Ascending aorta (tissue), 2 donors: ENCODE results near the gene CCT4. TPM values are rescaled to one million over a fixed set of nuclear protein-coding genes. Genes with fewer than 3 reads are reported as not detected.
"Not testable (repeated sequence)": the region's sequence is repeated elsewhere in the genome, so short reads cannot be mapped to it uniquely, and the experiment has no call there.

ENCODE experiments used
- DNase-seq, 2 donors: peaks; one replicate each; pipeline ENCODE4 v3.0.0-alpha.2; 2019; ENCODE audit warnings: low spot score in 2 of 2
- H3K27ac ChIP-seq, 2 donors: fragments of 200-600 bp; sonication (generic); one replicate each; pipeline ENCODE4 v1.5.1; 2016 to 2017; ENCODE audit warnings: mild to moderate bottlenecking in 1 of 2
- H3K27me3 ChIP-seq: fragments of 200-600 bp; sonication (generic); one replicate; pipeline ENCODE4 v1.5.1; 2017
- H3K36me3 ChIP-seq, 2 donors: fragments of 200-600 bp; sonication (generic); one replicate each; pipeline ENCODE4 v1.5.1; 2016
- H3K4me1 ChIP-seq, 2 donors: fragments of 200-600 bp; sonication (generic); one replicate each; pipeline ENCODE4 v1.5.1; 2016 to 2017; ENCODE audit warnings: mild to moderate bottlenecking in 1 of 2
- H3K4me3 ChIP-seq, 2 donors: fragments of 200-600 bp; sonication (generic); one replicate each; pipeline ENCODE4 v1.5.1; 2016 to 2017; ENCODE audit warnings: mild to moderate bottlenecking in 1 of 2
- H3K9me3 ChIP-seq, 2 donors: fragments of 200-600 bp; sonication (generic); one replicate each; pipeline ENCODE4 v1.5.1; 2016
- intact Hi-C: fragments of 100-400 bp; cut with DNase I; formaldehyde crosslinking; loops from one replicate; pipeline ENCODE4 v1.15.1; 2023
- total RNA-seq: library from RNA; depleted of rRNA; stranded (reverse); fragments of >200 nt; gene quantifications from one replicate; pipeline ENCODE4 v1.1.0, GENCODE V29; 2016
- TF ChIP-seq, protein P1 (sequence below), 3 experiments: fragments of 200-600 bp in 2 of 3; fragments of 450-650 bp in 1 of 3; sonication (generic) in 2 of 3; IDR thresholded peaks; one replicate each; pipeline ENCODE4 v1.5.1; 2016 to 2019; ENCODE audit warnings: antibody characterized with exemption in 3 of 3, mild to moderate bottlenecking in 1 of 3, moderate library complexity in 1 of 3

The CCT4 gene
- total RNA-seq, 1 donor from 2014 or later, result 35.3 TPM

DNA sequence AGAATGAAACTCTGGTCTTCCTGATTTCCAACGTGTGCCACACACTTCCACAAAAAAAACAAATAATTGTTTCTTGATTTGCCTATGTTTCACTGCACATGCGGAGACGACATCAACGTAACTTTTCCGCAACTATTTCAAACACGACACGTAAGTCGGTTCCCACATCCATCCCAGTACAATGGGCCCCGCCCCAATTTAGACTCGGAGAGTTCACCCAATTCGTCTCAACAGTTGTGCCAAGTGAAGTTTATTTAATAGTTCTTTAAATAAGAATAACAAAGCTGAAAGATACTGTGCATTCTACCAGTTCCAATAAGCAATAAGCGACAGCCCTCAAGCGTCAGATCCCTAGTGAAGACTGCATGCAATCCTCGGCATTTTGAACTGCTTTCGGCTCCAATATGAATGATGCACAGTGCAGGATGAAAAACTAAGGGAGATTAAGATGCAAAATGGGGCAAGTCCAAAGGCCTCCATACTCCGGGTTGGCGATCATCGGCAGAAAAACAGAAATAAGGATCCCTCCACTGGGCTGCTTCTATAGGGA is 664 bp downstream of the CCT4 start:
- Histone ChIP-seq H3K27ac (peak overlapping the region; percentile 92 to 97), H3K9me3 (no peaks in the 10 kb centered on the region), H3K36me3 (peaks cover 26 to 31% of the 10 kb centered on the region in 2 donors), H3K4me3 (peak overlapping the region; percentile 76 to 99), H3K27me3 (no peaks in the 10 kb centered on the region), H3K4me1 (peaks cover 3 to 6% of the 10 kb centered on the region in 2 donors)
- TF ChIP-seq, protein P1, sequence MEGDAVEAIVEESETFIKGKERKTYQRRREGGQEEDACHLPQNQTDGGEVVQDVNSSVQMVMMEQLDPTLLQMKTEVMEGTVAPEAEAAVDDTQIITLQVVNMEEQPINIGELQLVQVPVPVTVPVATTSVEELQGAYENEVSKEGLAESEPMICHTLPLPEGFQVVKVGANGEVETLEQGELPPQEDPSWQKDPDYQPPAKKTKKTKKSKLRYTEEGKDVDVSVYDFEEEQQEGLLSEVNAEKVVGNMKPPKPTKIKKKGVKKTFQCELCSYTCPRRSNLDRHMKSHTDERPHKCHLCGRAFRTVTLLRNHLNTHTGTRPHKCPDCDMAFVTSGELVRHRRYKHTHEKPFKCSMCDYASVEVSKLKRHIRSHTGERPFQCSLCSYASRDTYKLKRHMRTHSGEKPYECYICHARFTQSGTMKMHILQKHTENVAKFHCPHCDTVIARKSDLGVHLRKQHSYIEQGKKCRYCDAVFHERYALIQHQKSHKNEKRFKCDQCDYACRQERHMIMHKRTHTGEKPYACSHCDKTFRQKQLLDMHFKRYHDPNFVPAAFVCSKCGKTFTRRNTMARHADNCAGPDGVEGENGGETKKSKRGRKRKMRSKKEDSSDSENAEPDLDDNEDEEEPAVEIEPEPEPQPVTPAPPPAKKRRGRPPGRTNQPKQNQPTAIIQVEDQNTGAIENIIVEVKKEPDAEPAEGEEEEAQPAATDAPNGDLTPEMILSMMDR (IDR thresholded peaks at IDR 0.05), result no peak
- intact Hi-C loops, result loop anchor here (1.0 to 10.0 kb wide), 6 partner anchors 33 to 817 kb away; partner anchors contain the start of genes EHBP1, FAM161A, TMEM17 and USP34
- DNase-seq, result no peak

DNA sequence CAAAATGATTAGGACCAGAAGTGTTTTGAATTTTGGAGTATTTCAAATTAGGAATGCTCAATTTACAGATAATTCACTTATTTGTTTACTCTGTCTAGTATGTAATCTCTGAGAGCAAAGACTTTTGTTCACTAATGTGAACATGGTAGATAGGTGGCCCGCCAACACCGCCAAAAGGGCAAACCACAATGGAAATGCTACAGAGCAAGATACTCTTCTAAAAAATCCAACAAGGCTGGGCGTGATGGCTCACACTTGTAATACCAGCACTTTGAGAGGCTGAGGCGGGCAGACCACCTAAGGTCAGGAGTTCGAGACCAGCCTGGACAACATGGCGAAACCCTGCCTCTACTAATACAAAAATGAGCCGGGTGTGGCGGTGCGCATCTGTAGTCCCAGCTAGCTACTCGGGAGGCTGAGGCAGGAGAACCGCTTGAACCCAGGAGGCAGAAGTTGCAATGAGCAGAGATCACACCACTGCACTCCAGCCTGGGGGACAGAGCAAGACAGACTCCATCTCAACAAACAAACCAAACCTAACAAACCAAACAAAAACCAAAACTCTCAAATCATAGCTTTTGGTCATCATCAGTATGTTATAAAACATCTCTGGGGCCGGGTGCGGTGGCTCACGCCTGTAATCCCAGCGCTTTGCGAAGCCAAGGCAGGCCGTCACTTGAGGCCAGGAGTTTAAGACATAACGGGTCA is 2.4 kb downstream of the CCT4 start:
- Histone ChIP-seq H3K4me1 (peaks cover 3 to 6% of the 10 kb centered on the region in 2 donors), H3K4me3 (no peak overlapping the region), H3K27me3 (no peaks in the 10 kb centered on the region), H3K27ac (no peak overlapping the region), H3K9me3 (no peaks in the 10 kb centered on the region), H3K36me3 (peaks cover 42 to 43% of the 10 kb centered on the region in 2 donors)
- intact Hi-C loops, result loop anchor here (5.0 to 10.0 kb wide), 2 partner anchors 621 to 819 kb away; partner anchors contain the start of genes EHBP1 and TMEM17
- no peak for DNase-seq
- TF ChIP-seq, protein P1 (IDR thresholded peaks at IDR 0.05), result no peak

DNA sequence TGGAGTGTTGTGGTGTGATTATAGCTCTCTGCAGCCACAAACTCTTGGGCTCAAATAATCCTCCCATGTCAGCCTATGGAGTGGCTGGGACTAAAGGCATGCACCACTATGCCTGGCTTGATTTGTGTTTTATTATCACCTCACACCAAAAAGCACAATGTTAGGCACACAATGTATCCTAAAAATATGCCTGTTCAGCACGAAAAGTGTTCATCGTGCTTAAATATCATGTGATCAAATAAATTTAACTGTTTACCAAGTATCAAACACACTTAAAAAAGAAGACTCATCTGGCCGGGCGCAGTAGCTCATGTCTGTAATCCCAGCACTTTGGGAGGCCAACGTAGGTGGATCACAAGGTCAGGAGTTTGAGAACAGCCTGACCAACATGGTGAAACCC is 5.6 kb downstream of the CCT4 start:
- H3K27me3 ChIP-seq, result no peaks in the 10 kb centered on the region
- H3K27ac ChIP-seq, result no peak overlapping the region
- H3K36me3 ChIP-seq, result peaks cover 72 to 75% of the 10 kb centered on the region in 2 donors
- H3K9me3 ChIP-seq, result no peaks in the 10 kb centered on the region
- intact Hi-C loops, result loop anchor here (10.0 kb wide), 1 partner anchor 822 kb away; the partner anchor contains the start of gene EHBP1
- no peak for DNase-seq
- no peak overlapping the region for H3K4me3 ChIP-seq
- peaks cover 3 to 6% of the 10 kb centered on the region in 2 donors for H3K4me1 ChIP-seq
- TF ChIP-seq, protein P1 (IDR thresholded peaks at IDR 0.05), result no peak

DNA sequence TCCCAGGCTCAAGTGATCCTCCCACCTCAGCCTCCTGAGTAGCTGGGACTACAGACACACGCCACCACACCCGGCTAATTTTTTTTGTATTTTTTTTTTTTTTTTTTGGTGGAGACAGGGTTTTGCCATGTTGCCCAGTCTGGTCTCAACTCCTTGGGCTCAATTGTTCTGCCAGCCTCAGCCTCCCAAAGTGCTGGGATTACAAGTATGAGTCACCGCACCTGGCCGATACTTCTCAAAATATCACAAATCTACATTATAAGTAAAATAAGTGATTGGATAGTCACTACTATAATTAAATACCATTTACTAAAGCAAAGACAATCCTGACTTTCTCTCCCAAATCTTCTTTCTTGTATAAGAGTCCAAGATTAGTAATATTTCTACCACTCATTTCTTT is 9.1 kb downstream of the CCT4 start:
- DNase-seq, intact Hi-C loops, H3K4me1 ChIP-seq, H3K27ac ChIP-seq, H3K9me3 ChIP-seq, H3K4me3 ChIP-seq, H3K27me3 ChIP-seq: not testable (repeated sequence)
- H3K36me3 ChIP-seq, result peaks cover 85 to 99% of the 10 kb centered on the region in 2 donors

DNA sequence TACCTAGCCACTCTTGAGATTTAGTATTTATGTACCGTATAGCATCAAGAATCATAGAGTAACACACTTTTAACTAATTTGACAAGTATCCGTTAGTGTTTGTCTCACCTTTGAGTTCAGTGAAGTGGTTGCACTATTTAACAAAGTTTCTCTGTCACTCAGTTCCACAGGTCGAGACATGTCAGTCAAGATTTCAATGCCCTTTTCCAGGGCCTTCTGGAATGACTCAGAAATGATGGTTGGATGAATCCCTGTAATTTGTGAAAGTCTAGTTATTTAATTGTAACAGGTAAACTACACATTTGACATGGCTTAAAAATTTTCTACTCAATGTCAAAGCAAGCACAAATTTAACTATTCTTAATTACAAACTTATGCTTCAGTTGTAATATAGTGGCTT is 9.7 kb downstream of the CCT4 start:
- intact Hi-C loops, result no loop called here
- peaks cover 83 to 99% of the 10 kb centered on the region in 2 donors for H3K36me3 ChIP-seq
- TF ChIP-seq, protein P1 (IDR thresholded peaks at IDR 0.05), result no peak
- H3K27ac ChIP-seq, result no peak overlapping the region
- no peaks in the 10 kb centered on the region for H3K27me3 ChIP-seq
- no peaks in the 10 kb centered on the region for H3K4me1 ChIP-seq
- H3K9me3 ChIP-seq, result no peaks in the 10 kb centered on the region
- H3K4me3 ChIP-seq, result no peak overlapping the region
- DNase-seq, result no peak

DNA sequence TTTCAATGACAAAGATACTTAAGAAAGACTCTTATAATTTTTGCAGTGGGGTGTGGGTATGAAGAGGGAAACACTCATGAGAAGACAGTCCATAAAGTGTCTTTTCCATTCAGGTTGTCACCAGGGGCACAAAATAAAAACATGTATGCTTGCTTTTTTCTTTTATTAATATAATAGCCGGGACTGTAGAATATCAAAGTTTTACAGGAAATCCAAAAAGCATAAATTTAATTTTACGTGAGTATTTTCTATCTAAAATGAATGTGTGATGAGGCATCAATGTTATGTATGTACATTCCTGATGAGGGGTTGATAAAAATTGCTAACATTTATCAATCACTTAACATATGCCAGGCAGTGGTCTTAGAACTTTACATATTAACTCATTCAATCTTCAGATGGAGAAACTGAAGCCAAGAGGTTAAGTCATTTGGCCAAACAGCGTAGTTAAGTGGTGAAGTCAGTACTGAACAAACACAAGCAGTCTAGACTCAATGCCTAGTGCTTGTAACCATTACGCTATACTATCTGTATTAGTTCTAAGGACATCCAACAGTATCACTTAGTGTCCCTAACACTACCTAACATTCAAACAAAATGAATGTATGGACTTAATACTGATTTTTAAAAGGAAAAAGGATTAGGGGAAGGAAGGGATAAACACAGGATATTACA is 10.7 kb downstream of the CCT4 start:
- Histone ChIP-seq H3K4me1 (no peaks in the 10 kb centered on the region), H3K36me3 (peaks cover 75 to 99% of the 10 kb centered on the region in 2 donors)

More for the DNA sequence above, 10.7 kb downstream of the CCT4 start:
- intact Hi-C loops, result no loop called here
- H3K4me3 ChIP-seq, result no peak overlapping the region
- no peaks in the 10 kb centered on the region for H3K27me3 ChIP-seq
- no peaks in the 10 kb centered on the region for H3K9me3 ChIP-seq
- no peak overlapping the region for H3K27ac ChIP-seq
- TF ChIP-seq, protein P1 (IDR thresholded peaks at IDR 0.05), result no peak
- DNase-seq, result no peak
